ENCODE measurements around the gene KRTAP5-5. TPM values are rescaled to one million over a fixed set of nuclear protein-coding genes. Genes with fewer than 3 reads are reported as not detected.

Gene KRTAP5-5
- total and polyA plus RNA-seq, 4 donors = not detected

- H3K4me3 ChIP-seq (ENCODE audit: low read depth in 1 of 3, low read length in 3 of 3) = peak overlapping the region in 2 of 3 donors; percentile 2 to 5
- H3K9ac ChIP-seq (ENCODE audit: low read depth in 1 of 2, low read length in 2 of 2) = peak overlapping the region; percentile 44 to 96
- 24% methylated on average over 11 of the region's 11 CpGs for WGBS
- no peak for TF ChIP-seq FOXA2 (IDR thresholded peaks at IDR 0.05)
- TF ChIP-seq REST (IDR thresholded peaks at IDR 0.05) = peak; percentile 61
- TF ChIP-seq CTCF (IDR thresholded peaks at IDR 0.05; ENCODE audit: low read depth, low read length, missing input control) = no peak
- TF ChIP-seq MAX (IDR thresholded peaks at IDR 0.05) = peak; percentile 72
- TF ChIP-seq RAD21 (IDR thresholded peaks at IDR 0.05) = peak; percentile 13 to 41
- TF ChIP-seq SP1 (IDR thresholded peaks at IDR 0.05) = peak; percentile 85
- TF ChIP-seq RXRA (IDR thresholded peaks at IDR 0.05) = peak; percentile 58 to 76
- TF ChIP-seq ATF3 (IDR thresholded peaks at IDR 0.05) = no peak
- TF ChIP-seq EGR1 (IDR thresholded peaks at IDR 0.05; ENCODE audit: low read depth in 2 of 2) = peak in 1 of 2 donors; percentile 47
- TF ChIP-seq GABPA (IDR thresholded peaks at IDR 0.05 in 1 of 2, conservative IDR thresholded peaks at IDR 0.05 in 1 of 2) = no peak
- TF ChIP-seq NR2F2 (IDR thresholded peaks at IDR 0.05) = no peak
- peak; percentile 91 for TF ChIP-seq TAF1 (conservative IDR thresholded peaks at IDR 0.05)
- TF ChIP-seq HNF4G (IDR thresholded peaks at IDR 0.05) = peak; percentile 70
- peak; percentile 89 to 90 for TF ChIP-seq HNF4A (conservative IDR thresholded peaks at IDR 0.05)
- TF ChIP-seq, protein P1, sequence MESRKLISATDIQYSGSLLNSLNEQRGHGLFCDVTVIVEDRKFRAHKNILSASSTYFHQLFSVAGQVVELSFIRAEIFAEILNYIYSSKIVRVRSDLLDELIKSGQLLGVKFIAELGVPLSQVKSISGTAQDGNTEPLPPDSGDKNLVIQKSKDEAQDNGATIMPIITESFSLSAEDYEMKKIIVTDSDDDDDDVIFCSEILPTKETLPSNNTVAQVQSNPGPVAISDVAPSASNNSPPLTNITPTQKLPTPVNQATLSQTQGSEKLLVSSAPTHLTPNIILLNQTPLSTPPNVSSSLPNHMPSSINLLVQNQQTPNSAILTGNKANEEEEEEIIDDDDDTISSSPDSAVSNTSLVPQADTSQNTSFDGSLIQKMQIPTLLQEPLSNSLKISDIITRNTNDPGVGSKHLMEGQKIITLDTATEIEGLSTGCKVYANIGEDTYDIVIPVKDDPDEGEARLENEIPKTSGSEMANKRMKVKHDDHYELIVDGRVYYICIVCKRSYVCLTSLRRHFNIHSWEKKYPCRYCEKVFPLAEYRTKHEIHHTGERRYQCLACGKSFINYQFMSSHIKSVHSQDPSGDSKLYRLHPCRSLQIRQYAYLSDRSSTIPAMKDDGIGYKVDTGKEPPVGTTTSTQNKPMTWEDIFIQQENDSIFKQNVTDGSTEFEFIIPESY (IDR thresholded peaks at IDR 0.05) = peak; percentile 41
- peak; percentile 74 for TF ChIP-seq YY1 (IDR thresholded peaks at IDR 0.05)
- TF ChIP-seq FOXA1 (IDR thresholded peaks at IDR 0.05) = no peak
- TF ChIP-seq JUND (IDR thresholded peaks at IDR 0.05) = no peak
- H3K4me1 ChIP-seq (ENCODE audit: control insufficient read depth in 4 of 4, insufficient read depth in 4 of 4, low read length in 3 of 4) = peaks cover 15 to 53% (median 25%) of the 10 kb centered on the region in 4 donors
- H3K9me3 ChIP-seq (ENCODE audit: control insufficient read depth in 4 of 4, low read length in 3 of 4) = no peaks in the 10 kb centered on the region
- H3K27me3 ChIP-seq (ENCODE audit: control insufficient read depth in 4 of 4, insufficient read depth in 4 of 4, low read length in 3 of 4) = no peaks in the 10 kb centered on the region
- H3K27ac ChIP-seq (ENCODE audit: low read depth in 1 of 2, low read length in 2 of 2) = peak overlapping the region; percentile 96 to 99
- no peaks in the 10 kb centered on the region for H3K36me3 ChIP-seq (ENCODE audit: control insufficient read depth in 4 of 4, insufficient read depth in 3 of 4, low read depth in 1 of 4, low read length in 3 of 4)
- DNase-seq (ENCODE audit: low spot score) = no peak
Observed at GRCh38 chr11:1675536-1676228, 46.1 kb downstream of the KRTAP5-5 start.
